ENCODE results near the gene GM2A. TPM values are rescaled to one million over a fixed set of nuclear protein-coding genes. Genes with fewer than 3 reads are reported as not detected.

Gene GM2A
- total and polyA plus RNA-seq, 9 of the 15 experiments (the other 6 are each of a cell fraction or from before 2014, with no cell fraction given): 5.8 to 36.0 (median 10.0) TPM

GRCh38 chr5:151243564-151243963 is 9.4 kb upstream of the GM2A start:
- Histone ChIP-seq H3K9ac (ENCODE audit: insufficient read depth in 1 of 2, low read depth in 2 of 2, low read length in 2 of 2) (no peak overlapping the region), H3K4me3 (no peak overlapping the region), H3K4me1 (replicated peaks in 1 of 2; ENCODE audit: control insufficient read depth in 2 of 2, insufficient read depth in 2 of 2, low read length in 2 of 2) (peaks cover under 1 to 3% of the 10 kb centered on the region in 2 experiments; a peak in 3 of 5 replicates), H3K36me3 (ENCODE audit: control insufficient read depth, insufficient read depth, low read length) (no peaks in the 10 kb centered on the region), H2AFZ (ENCODE audit: low read depth, low read length) (no peak overlapping the region), H4K20me1 (replicated peaks; ENCODE audit: control insufficient read depth, insufficient read depth, low read length) (no peaks in the 10 kb centered on the region), H3K27me3 (ENCODE audit: control insufficient read depth in 2 of 2, insufficient read depth in 2 of 2, low read length in 2 of 2) (peaks cover 0 to 1% of the 10 kb centered on the region in 2 experiments; a peak in 3 of 5 replicates), H3K79me2 (ENCODE audit: control insufficient read depth, insufficient read depth, low read length) (no peaks in the 10 kb centered on the region), H3K4me2 (ENCODE audit: insufficient read depth, low read length) (no peak overlapping the region), H3K9me3 (replicated peaks; ENCODE audit: control insufficient read depth, insufficient read depth, low read depth, low read length) (no peaks in the 10 kb centered on the region), H3K9me1 (ENCODE audit: control insufficient read depth, insufficient read depth, low read length) (no peaks in the 10 kb centered on the region), H3K27ac (ENCODE audit: extremely low read depth, low read depth, low read length) (no peak overlapping the region)
- intact Hi-C loops (cut with micrococcal nuclease) (no loop called here), in situ Hi-C loops (cut with MboI) (no loop called here)
- DNase-seq (ENCODE audit: extremely low read depth in 1 of 4, low spot score in 3 of 4) (no peak), ATAC-seq (no peak), FAIRE-seq (no peak)
- WGBS (ENCODE audit: insufficient coverage, low coverage, missing lambda C conversion rate): 29% methylated on average over 4 of the region's 4 CpGs
- TF ChIP-seq POLR3A (IDR thresholded peaks at IDR 0.05; ENCODE audit: borderline replicate concordance, extremely low read depth, insufficient read depth, insufficient read length): no peak
- no peak for TF ChIP-seq TOE1 (IDR thresholded peaks at IDR 0.05; ENCODE audit: borderline replicate concordance)
- TF ChIP-seq TOE1 (CRISPR knock-in tag; IDR thresholded peaks at IDR 0.05; ENCODE audit: borderline replicate concordance, low read depth): no peak
- TF ChIP-seq THAP12 (CRISPR knock-in tag; IDR thresholded peaks at IDR 0.05): no peak
- TF ChIP-seq JUNB (CRISPR knock-in tag; conservative IDR thresholded peaks at IDR 0.05): no peak
- no peak for TF ChIP-seq ETV5 (CRISPR knock-in tag; IDR thresholded peaks at IDR 0.05; ENCODE audit: low read depth)
- BruUV-seq (replicated peaks): no TSS peak
- CTCF ChIA-PET (ENCODE audit: low intra/inter-chr PET ratio): no interaction called here
- POLR2A ChIA-PET: interaction anchor here (0.5 to 1.1 kb wide), 2 partner anchors 72 to 158 kb away, joined by 3 read pairs; no protein-coding TSS in a partner anchor
